ENCODE data around the gene NCAM1.

DNA sequence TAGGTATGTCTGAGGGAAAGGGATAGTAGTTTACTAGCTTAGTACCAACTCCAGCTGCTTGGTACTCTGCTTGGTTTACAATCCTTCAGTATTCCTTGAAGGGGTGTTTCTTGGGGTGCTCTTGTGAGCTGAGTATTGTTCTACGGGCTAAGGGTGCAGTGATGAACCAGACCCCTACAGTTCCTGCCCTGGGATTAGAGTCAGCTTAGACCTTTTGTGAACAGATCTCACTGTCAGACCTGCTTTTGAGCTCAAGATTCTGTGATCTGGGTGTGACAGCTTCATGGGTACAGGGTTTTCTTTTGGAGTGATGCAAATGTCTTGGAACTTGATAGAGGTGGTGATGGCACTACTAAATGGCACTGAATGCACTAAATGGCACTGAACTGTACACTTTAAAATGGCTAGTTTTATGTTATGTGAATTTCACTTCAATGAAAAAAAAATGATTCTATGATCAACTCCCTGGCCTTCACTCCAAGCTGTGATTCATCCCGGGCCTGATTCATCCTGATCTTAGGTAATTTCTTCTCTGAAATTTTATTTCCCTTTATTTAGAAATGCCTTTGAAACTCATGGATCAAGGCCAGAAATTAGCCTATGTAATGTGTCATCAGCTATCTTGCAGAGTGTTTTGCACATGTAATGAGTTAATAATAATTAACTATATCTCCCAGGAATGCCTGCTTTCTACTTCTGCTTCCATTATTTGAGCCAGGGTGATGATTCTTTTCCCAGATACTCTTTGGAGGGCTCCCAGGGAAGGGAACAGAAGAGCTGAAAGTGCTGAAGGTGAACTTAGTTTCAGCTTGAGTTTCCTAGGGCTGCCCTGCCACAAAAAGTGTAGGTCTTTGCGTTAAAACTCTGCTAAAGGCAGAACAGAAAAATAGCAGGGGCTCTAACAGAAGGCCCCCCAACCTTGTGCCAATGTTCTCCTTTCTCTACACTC, 87.9 kb downstream of the NCAM1 start:
- TF ChIP-seq, protein P1, sequence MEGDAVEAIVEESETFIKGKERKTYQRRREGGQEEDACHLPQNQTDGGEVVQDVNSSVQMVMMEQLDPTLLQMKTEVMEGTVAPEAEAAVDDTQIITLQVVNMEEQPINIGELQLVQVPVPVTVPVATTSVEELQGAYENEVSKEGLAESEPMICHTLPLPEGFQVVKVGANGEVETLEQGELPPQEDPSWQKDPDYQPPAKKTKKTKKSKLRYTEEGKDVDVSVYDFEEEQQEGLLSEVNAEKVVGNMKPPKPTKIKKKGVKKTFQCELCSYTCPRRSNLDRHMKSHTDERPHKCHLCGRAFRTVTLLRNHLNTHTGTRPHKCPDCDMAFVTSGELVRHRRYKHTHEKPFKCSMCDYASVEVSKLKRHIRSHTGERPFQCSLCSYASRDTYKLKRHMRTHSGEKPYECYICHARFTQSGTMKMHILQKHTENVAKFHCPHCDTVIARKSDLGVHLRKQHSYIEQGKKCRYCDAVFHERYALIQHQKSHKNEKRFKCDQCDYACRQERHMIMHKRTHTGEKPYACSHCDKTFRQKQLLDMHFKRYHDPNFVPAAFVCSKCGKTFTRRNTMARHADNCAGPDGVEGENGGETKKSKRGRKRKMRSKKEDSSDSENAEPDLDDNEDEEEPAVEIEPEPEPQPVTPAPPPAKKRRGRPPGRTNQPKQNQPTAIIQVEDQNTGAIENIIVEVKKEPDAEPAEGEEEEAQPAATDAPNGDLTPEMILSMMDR (IDR thresholded peaks at IDR 0.05) = no peak
- TF ChIP-seq POLR2AphosphoS5 (IDR thresholded peaks at IDR 0.05) = no peak
- TF ChIP-seq POLR2A (IDR thresholded peaks at IDR 0.05) = no peak
